SK-N-SH (cell line): Measurements from ENCODE around the gene IMPA2. TPM values are rescaled to one million over a fixed set of nuclear protein-coding genes. Genes with fewer than 3 reads are reported as not detected.

ENCODE experiments used
- CTCF ChIA-PET: fragments of 300-600, 350-600 bp; formaldehyde crosslinking; extraction: SDS; loops from one replicate; lab custom pipeline; 2021; lab: Yijun Ruan, JAX
- POLR2A ChIA-PET: fragments of 350-600 bp; sonication (Branson Sonifier 250); formaldehyde crosslinking; extraction: SDS; loops from one replicate; lab custom pipeline; 2020; ENCODE audit warnings: antibody characterized with exemption, inconsistent platforms; lab: Yijun Ruan, JAX
- DNase-seq: peaks from one replicate; pipeline ENCODE4 v3.0.0; 2012
- H2AFZ ChIP-seq: fragments of 200-600 bp; sonication (generic); 2 replicates; pipeline ENCODE4 v1.8.1; 2016; ENCODE audit warnings: antibody characterized with exemption, mild to moderate bottlenecking, low read depth
- H3F3A ChIP-seq: fragments of 200-600 bp; sonication (generic); replicated peaks from 2 replicates; pipeline ENCODE3; 2016; ENCODE audit warnings: antibody characterized with exemption, mild to moderate bottlenecking; ENCODE audit not compliant: insufficient read depth
- H3K27ac ChIP-seq, 2 experiments: fragments of 200-500 bp in 1 of 2; fragments of 200-600 bp in 1 of 2; sonication (Bioruptor generic) in 1 of 2; sonication (generic), shearing (Covaris generic) in 1 of 2; 2 replicates each; pipeline versions ENCODE4 v1.5.1 to v1.6.1; 2014 to 2016; ENCODE audit warnings: low read depth in 2 of 2, inconsistent platforms in 1 of 2, low read length in 1 of 2, mild to moderate bottlenecking in 1 of 2, mixed read lengths in 1 of 2
- H3K27me3 ChIP-seq: fragments of 200-600 bp; sonication (generic), shearing (Covaris generic); 2 replicates; pipeline ENCODE4 v1.6.1; 2016; ENCODE audit warnings: mixed run types; ENCODE audit not compliant: insufficient read depth
- H3K36me3 ChIP-seq, 2 experiments: fragments of 200-500 bp in 1 of 2; fragments of 200-600 bp in 1 of 2; sonication (Bioruptor generic) in 1 of 2; sonication (generic) in 1 of 2; replicated peaks in 1 of 2; 2 replicates each; pipeline versions ENCODE3 to v1.5.1; 2014 to 2016; ENCODE audit warnings: low read length in 1 of 2, mild to moderate bottlenecking in 1 of 2; ENCODE audit not compliant: insufficient read depth in 2 of 2, control insufficient read depth in 1 of 2
- H3K4me1 ChIP-seq, 2 experiments: fragments of 200-500 bp in 1 of 2; fragments of 200-600 bp in 1 of 2; sonication (Bioruptor generic) in 1 of 2; sonication (generic), shearing (Covaris generic) in 1 of 2; 2 replicates each; pipeline versions ENCODE4 v1.5.1 to v1.6.1; 2014 to 2016; ENCODE audit warnings: low read depth in 1 of 2, low read length in 1 of 2, mixed run types in 1 of 2; ENCODE audit not compliant: insufficient read depth in 2 of 2, control insufficient read depth in 1 of 2
- H3K4me2 ChIP-seq: fragments of 200-600 bp; sonication (generic), shearing (Covaris generic); 2 replicates; pipeline ENCODE4 v1.6.1; 2017; ENCODE audit warnings: mixed run types
- H3K4me3 ChIP-seq, 2 experiments: fragments of 200-500 bp in 1 of 2; fragments of 200-600 bp in 1 of 2; sonication (Bioruptor generic) in 1 of 2; sonication (generic), shearing (Covaris generic) in 1 of 2; 2 replicates each; pipeline versions ENCODE4 v1.5.1 to v1.8.1; 2014 to 2016; ENCODE audit warnings: low read depth in 2 of 2, inconsistent platforms in 1 of 2, low read length in 1 of 2, mild to moderate bottlenecking in 1 of 2, mixed read lengths in 1 of 2, moderate library complexity in 1 of 2
- H3K79me2 ChIP-seq: fragments of 200-600 bp; sonication (generic); 2 replicates; pipeline ENCODE4 v1.8.1; 2017; ENCODE audit warnings: mild to moderate bottlenecking; ENCODE audit not compliant: insufficient read depth
- H3K9ac ChIP-seq: fragments of 200-600 bp; sonication (generic); 2 replicates; pipeline ENCODE4 v1.6.1; 2017; ENCODE audit warnings: mixed run types
- H3K9me2 ChIP-seq: fragments of 200-600 bp; sonication (generic); 2 replicates; pipeline ENCODE4 v1.6.1; 2017; ENCODE audit warnings: mixed run types
- H3K9me3 ChIP-seq: fragments of 200-600 bp; sonication (generic); 2 replicates; pipeline ENCODE4 v1.6.1; 2017; ENCODE audit warnings: mixed run types, mild to moderate bottlenecking, moderate library complexity
- H4K20me1 ChIP-seq: fragments of 200-600 bp; sonication (generic); 2 replicates; pipeline ENCODE4 v1.6.1; 2017; ENCODE audit warnings: mild to moderate bottlenecking, mixed run types; ENCODE audit not compliant: insufficient read depth
- CTCF ChIP-seq: fragments of 200-600 bp; sonication (generic); IDR thresholded peaks from 2 replicates; pipeline ENCODE4 v1.6.1; 2017; ENCODE audit warnings: antibody characterized with exemption, mild to moderate bottlenecking, moderate library complexity
- ELF1 ChIP-seq: IDR thresholded peaks from 2 replicates; pipeline ENCODE4 v1.4.0; 2012
- EZH2phosphoT487 ChIP-seq: fragments of 200-600 bp; sonication (generic); IDR thresholded peaks from 2 replicates; pipeline ENCODE4 v1.6.1; 2017; ENCODE audit warnings: low read depth, mixed run types, mild to moderate bottlenecking, antibody characterized with exemption, moderate library complexity, borderline replicate concordance
- FOXJ3 ChIP-seq: sonication (generic); formaldehyde crosslinking; IDR thresholded peaks from 2 replicates; pipeline ENCODE4 v1.5.1; 2020; ENCODE audit warnings: mild to moderate bottlenecking, missing genetic modification reagents
- GATA2 ChIP-seq: sonication (generic); formaldehyde crosslinking; IDR thresholded peaks from 2 replicates; pipeline ENCODE4 v1.5.0; 2020; ENCODE audit warnings: mild to moderate bottlenecking, missing genetic modification reagents
- MEF2A ChIP-seq: IDR thresholded peaks from 2 replicates; pipeline ENCODE4 v1.4.0; 2012; ENCODE audit warnings: low read depth, borderline replicate concordance
- MXI1 ChIP-seq: IDR thresholded peaks from 2 replicates; pipeline ENCODE4 v1.6.1; 2012; ENCODE audit warnings: mild to moderate bottlenecking, low read depth, low read length, improper control_type of control experiment
- RAD21 ChIP-seq: IDR thresholded peaks from 2 replicates; pipeline ENCODE4 v1.6.1; 2012; ENCODE audit warnings: mild to moderate bottlenecking, low read length
- RXRA ChIP-seq: IDR thresholded peaks from 2 replicates; pipeline ENCODE4 v1.4.0; 2012; ENCODE audit warnings: low read depth, mild to moderate bottlenecking, borderline replicate concordance
- SIN3A ChIP-seq: IDR thresholded peaks from 2 replicates; pipeline ENCODE4 v1.6.1; 2012; ENCODE audit warnings: low read depth, mild to moderate bottlenecking, low read length, moderate library complexity, borderline replicate concordance
- TAF1 ChIP-seq: IDR thresholded peaks from 2 replicates; pipeline ENCODE4 v1.6.1; 2012; ENCODE audit warnings: low read depth, mild to moderate bottlenecking, low read length, moderate library complexity, borderline replicate concordance
- ZBTB33 ChIP-seq: IDR thresholded peaks from 2 replicates; pipeline ENCODE4 v1.4.0; 2012; ENCODE audit warnings: low read depth, borderline replicate concordance
- WGBS: methylation state at CpG from one replicate; pipeline ENCODE4 v1.1.6; 2017; ENCODE audit warnings: low lambda C conversion rate; 5-methylcytosine and 5-hydroxymethylcytosine counted together
- polyA plus RNA-seq, 3 experiments: library from polyadenylated mRNA; depleted of rRNA; stranded (reverse); fragments of >200 nt; gene quantifications; 2 replicates each; pipeline ENCODE4 v1.2.3, GENCODE V29; 2012

Gene IMPA2
- polyA plus RNA-seq, 1 of the 3 experiments (the other 2 are of a cell fraction), result 0.18 TPM

GRCh38 chr18:12005538-12006487, 24.5 kb downstream of the IMPA2 start (continued):
- TF ChIP-seq RAD21, result no peak
- no peak for TF ChIP-seq TAF1

GRCh38 chr18:12006488-12006840, 25.2 kb downstream of the IMPA2 start:
- POLR2A ChIA-PET, result no interaction called here
- Histone ChIP-seq H3F3A (no peaks in the 10 kb centered on the region), H3K36me3 (no peaks in the 10 kb centered on the region), H3K27me3 (peaks cover 73% of the 10 kb centered on the region), H2AFZ (no peak overlapping the region), H3K4me1 (no peaks in the 10 kb centered on the region), H3K9me2 (no peaks in the 10 kb centered on the region), H3K27ac (no peak overlapping the region), H3K79me2 (no peaks in the 10 kb centered on the region), H3K9ac (no peak overlapping the region), H3K9me3 (no peaks in the 10 kb centered on the region), H3K4me2 (no peak overlapping the region), H4K20me1 (no peaks in the 10 kb centered on the region), H3K4me3 (no peak overlapping the region)
- TF ChIP-seq SIN3A, result no peak
- no peak for DNase-seq
- CTCF ChIA-PET, result interaction anchor here (1.4 to 2.5 kb wide), 3 partner anchors 8 to 32 kb away, joined by 3 to 18 read pairs (median 5); no protein-coding TSS in a partner anchor
- 32% methylated on average over 6 of the region's 6 CpGs for WGBS

GRCh38 chr18:12007063-12007462, 25.8 kb downstream of the IMPA2 start:
- no peak overlapping the region for H3K4me3 ChIP-seq
- H3K27me3 ChIP-seq, result peaks cover 75% of the 10 kb centered on the region
- H3K4me2 ChIP-seq, result no peak overlapping the region
- ChIA-PET POLR2A (no interaction called here), CTCF (interaction anchor here (1.5 kb wide), 1 partner anchor 9 kb away, joined by 3 read pairs; no protein-coding TSS in a partner anchor)
- H4K20me1 ChIP-seq, result no peaks in the 10 kb centered on the region
- H3K36me3 ChIP-seq, result no peaks in the 10 kb centered on the region
- H2AFZ ChIP-seq, result no peak overlapping the region
- H3K9me3 ChIP-seq, result no peaks in the 10 kb centered on the region
- H3K9me2 ChIP-seq, result no peaks in the 10 kb centered on the region
- no peak overlapping the region for H3K9ac ChIP-seq
- no peak for DNase-seq
- TF ChIP-seq GATA2 (CRISPR knock-in tag), result no peak
- TF ChIP-seq MXI1, result no peak
- no peak overlapping the region for H3K27ac ChIP-seq
- no peaks in the 10 kb centered on the region for H3K4me1 ChIP-seq
- H3K79me2 ChIP-seq, result no peaks in the 10 kb centered on the region
- no peaks in the 10 kb centered on the region for H3F3A ChIP-seq
- WGBS, result 47% methylated on average over 12 of the region's 12 CpGs

- H3K27ac ChIP-seq, result no peak overlapping the region
- H3K4me2 ChIP-seq, result no peak overlapping the region
- CTCF ChIA-PET, result interaction anchor here (1.2 kb wide), 1 partner anchor 71 kb away, joined by 3 read pairs; no protein-coding TSS in a partner anchor
- H3K79me2 ChIP-seq, result no peaks in the 10 kb centered on the region
- H3K9me2 ChIP-seq, result no peaks in the 10 kb centered on the region
- no peaks in the 10 kb centered on the region for H4K20me1 ChIP-seq
- no peak overlapping the region for H3K4me3 ChIP-seq
- H3K9me3 ChIP-seq, result no peaks in the 10 kb centered on the region
- POLR2A ChIA-PET, result no interaction called here
- 41% methylated on average over 13 of the region's 13 CpGs for WGBS
- no peak overlapping the region for H2AFZ ChIP-seq
- H3K9ac ChIP-seq, result no peak overlapping the region
- no peaks in the 10 kb centered on the region for H3F3A ChIP-seq
- H3K27me3 ChIP-seq, result peaks cover 85% of the 10 kb centered on the region
- H3K36me3 ChIP-seq, result no peaks in the 10 kb centered on the region
- no peaks in the 10 kb centered on the region for H3K4me1 ChIP-seq
- no peak for DNase-seq
- TF ChIP-seq MEF2A (no peak), GATA2 (CRISPR knock-in tag) (no peak), RXRA (no peak), CTCF (no peak), FOXJ3 (CRISPR knock-in tag) (no peak), ELF1 (no peak), EZH2phosphoT487 (no peak), ZBTB33 (no peak)
Measured at GRCh38 chr18:12008181-12008767, 27.0 kb downstream of the IMPA2 start.
